EL (cell line): ENCODE data around the gene MAP7D1.
"Not testable (repeated sequence)": the region's sequence is repeated elsewhere in the genome, so short reads cannot be mapped to it uniquely, and the experiment has no call there.

Source experiments
- DNase-seq: peaks from one replicate; pipeline ENCODE4 v3.0.0-alpha.2; 2016

MAP7D1 gene

DNA sequence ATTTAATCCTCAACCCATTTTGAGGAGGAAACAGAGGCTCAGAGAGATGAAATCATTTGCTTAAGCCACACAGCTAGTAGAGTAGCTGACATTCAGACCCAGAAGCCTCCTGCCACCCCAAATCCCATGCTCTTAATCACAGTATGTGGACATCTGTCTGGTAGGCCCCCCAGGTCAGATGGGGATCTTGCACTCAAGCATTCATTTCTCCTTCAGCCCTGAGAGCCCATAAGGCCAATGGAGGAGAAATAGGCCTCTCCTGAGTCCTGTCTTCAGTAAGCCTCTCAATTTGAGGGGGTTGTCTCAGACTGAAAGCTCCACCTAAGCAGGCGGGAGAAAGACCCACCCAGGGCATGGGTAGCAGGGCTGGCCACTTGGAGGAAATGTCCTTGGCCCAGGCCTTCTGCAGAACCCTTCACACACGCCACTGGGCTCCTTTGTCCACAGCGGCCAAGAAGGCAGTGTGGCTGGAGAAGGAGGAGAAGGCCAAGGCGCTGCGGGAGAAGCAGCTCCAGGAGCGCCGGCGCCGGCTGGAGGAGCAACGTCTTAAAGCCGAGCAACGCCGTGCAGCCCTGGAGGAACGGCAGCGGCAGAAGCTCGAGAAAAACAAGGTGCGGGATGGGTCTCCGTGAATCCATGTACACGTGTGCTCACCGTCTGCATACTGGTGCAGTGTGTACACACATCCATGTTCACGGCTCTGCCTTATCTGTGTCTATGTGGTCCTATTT lies 16.2 kb downstream of the MAP7D1 start:
- DNase-seq, result no peak

DNA sequence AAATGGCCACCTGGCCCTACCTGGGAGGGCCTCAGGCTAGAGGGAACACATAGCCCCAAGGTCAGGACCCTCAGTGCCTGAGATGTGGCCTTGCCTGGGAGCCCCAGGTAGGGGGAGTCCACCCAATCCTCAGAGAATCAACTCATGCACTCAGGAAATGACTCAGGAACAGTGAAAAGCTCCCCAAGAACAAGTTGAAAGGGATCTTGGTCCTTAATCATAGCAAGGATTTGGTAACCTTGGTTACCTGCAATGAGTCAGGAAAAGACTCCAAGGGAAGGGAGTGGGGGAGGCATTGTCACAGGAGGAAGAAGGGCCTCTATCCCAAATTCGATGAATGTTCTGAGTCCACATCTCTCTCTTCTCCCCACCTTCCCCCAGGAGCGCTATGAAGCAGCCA lies 17.0 kb downstream of the MAP7D1 start:
- DNase-seq, result peak; percentile 70

DNA sequence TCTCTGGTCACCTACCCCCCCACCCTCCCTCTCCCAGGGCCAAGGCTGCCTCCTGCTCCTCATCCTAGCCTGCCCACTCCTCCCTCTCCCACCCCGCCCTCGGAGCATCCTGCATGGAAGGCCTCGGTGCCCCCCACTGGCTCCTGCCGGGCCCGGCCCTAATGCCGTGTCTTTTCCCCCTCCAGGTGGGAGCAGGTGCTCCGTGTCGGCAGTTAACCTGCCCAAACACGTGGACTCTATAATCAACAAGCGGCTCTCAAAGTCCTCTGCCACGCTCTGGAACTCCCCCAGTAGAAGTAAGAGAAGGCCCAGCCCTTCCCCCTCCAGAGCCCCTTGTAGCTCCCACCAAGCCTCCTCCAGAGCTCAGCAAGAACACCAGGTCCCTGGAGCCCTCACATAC lies 18.8 kb downstream of the MAP7D1 start:
- no peak for DNase-seq

DNA sequence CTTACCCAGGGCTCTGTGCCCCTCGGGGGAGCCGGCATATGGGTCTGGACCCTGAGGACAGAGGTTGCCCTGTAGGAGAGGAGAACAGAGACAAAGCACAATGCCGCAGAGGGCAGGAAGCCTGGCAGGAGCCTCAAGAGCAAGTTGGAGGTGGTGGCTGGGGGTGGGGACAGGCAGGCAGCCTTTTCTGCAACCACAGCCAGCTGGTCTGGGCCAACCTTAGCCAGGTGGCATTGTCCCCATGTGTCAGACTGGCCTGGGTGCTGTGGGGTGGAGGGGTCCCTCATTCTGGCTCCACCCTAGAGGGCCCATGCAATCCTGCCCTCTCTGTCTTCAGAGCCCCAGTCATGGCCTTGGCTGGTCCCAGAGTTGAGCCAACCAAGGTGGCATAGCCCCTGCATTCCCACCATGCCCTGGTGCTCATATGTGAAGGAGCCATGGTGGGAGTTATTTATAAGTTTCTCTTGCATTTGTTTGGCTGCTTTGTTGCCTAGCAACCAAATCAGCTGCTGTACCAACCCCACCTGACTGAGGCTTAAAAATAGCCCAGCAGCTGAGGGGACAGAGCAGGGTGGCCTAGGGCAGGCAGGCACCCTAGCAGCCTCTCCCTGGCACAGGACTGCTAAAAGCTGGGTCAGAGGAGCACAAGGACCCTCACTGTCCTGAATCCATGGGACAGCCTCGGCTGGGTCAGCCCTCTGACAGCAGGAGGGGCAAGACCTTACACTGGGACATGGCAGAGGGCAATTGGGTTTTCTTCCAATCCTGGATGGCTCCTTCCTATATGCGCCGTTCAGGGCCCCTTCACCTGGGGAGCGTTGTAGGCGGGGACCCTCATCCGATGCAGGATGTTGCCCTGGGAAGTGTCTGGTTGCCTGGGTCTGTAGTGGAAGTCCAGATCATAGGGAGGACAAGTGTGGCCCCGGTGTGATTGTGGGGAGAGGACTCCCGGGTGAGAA lies 19.5 kb downstream of the MAP7D1 start:
- DNase-seq, result no peak

DNA sequence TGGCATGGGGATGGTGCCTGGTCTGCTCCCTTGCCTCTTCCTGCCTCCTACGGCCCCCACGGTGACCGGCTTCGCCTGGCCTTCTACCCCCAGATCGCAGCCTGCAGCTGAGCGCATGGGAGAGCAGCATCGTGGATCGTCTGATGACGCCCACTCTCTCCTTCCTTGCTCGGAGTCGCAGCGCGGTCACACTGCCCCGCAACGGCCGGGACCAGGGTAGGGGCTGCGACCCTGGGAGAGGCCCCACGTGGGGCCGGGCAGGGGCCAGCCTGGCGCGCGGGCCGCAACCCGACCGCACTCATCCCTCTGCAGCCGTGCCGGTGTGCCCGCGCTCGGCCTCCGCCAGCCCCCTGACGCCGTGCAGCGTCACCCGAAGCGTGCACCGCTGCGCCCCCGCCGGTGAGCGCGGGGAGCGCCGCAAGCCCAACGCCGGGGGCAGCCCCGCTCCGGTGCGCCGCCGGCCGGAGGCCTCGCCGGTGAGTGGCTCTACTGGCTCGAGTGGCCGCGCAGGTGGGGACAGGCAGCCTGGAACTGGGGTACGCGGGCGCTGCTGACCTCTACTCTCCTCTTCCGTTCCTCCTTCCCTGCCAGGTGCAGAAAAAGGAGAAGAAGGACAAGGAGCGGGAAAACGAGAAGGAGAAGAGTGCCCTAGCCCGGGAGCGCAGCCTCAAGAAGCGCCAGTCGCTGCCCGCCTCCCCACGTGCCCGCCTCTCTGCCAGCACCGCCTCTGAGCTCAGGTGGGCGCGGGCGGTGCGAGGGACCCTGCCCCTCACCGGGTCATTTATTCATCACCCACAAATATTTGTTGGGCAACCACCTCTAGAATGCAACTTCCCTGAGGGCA lies 20.4 kb downstream of the MAP7D1 start:
- no peak for DNase-seq

DNA sequence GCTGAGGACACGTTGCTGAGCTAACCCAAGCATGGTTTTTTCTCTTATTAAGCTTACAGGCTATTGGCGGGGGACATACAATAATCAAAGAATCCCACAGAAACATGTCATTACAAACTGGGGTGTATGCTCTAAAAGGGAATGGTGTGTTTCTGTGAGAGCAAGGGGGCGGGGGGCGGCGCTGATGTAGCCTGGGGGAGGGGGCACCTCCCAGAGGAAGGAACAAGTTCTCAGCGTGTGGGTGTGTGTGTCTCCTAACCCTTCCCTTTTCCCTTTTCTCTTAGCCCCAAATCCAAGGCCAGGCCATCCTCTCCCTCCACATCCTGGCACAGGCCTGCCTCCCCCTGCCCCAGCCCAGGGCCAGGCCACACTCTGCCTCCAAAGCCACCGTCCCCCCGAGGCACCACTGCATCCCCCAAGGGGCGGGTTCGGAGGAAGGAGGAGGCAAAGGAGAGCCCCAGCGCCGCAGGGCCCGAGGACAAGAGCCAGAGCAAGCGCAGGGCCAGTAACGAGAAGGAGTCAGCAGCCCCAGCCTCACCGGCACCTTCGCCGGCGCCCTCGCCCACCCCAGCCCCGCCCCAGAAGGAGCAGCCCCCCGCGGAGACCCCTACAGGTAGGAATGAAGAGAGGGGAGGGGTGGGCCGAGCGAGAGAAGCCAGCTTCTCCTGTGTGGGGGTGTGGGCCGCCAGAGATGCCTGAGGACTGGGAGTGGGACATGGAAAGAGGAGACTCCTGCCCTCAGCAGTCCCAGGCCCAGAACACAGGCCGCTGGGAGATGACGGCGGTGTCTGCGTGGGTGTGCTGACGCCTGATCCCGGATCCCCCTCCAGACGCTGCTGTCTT lies 21.9 kb downstream of the MAP7D1 start:
- DNase-seq, result no peak

DNA sequence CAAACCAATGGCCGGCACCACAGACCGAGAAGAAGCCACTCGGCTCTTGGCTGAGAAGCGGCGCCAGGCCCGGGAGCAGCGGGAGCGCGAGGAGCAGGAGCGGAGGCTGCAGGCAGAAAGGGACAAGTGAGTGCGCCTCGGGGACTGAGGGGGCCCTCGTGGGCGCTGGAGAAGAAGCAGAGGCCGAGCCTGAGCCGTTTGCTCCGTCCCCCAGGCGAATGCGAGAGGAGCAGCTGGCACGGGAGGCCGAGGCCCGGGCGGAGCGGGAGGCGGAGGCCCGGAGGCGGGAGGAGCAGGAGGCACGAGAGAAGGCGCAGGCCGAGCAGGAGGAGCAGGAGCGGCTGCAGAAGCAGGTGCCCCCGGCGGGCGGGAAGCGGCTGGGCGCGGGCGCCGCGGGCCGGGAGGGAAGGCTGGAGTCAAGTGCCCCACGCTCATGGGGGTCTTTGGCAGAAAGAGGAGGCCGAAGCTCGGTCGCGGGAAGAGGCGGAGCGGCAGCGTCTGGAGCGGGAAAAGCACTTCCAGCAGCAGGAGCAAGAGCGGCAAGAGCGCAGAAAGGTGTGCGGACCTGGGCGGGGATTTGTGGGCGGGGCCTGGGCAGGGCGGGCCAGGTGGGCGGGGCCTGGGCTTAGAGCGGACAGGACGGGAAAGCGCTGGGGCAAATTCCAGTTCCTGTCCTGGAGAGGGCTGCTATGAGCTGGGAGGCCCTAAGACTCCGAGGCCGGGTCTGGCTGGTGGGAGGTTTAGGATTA lies 22.7 kb downstream of the MAP7D1 start:
- DNase-seq, result no peak

DNA sequence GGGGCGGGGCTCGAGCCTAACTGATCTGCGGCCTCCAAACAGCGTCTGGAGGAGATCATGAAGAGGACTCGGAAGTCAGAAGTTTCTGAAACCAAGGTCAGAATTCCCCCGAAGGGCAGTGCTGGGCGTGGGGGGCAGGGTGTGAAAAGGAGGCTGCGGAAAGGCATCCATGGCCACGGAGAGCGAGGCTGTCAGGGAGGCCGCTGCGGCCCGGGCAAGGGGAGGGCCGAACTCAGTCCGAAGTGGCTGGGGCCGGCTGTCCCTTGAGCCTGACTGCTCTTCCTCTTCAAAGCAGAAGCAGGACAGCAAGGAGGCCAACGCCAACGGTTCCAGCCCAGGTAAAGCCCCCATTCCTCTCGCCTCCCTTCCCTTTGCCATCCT lies 23.2 kb downstream of the MAP7D1 start:
- no peak for DNase-seq

DNA sequence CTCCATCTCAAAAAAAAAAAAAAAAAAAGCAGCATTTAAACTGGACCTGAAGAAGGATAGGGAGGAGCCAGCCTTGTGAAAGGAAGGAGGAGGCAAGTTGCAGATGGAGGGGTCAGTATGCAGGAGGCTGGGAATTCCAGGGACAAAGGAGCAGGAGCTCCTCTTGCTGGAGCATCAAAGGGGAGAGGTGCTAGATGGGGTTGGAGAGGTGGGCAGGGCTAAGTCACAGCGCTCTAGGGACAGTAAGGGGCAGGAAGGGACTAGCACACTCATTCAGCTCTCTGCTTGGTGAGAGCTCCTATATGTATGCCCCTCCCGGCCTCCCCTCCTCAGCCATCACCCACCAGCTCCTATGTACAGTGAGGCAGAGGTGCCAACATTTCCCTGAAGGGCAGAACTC lies 26.8 kb downstream of the MAP7D1 start:
- DNase-seq, result no peak

DNA sequence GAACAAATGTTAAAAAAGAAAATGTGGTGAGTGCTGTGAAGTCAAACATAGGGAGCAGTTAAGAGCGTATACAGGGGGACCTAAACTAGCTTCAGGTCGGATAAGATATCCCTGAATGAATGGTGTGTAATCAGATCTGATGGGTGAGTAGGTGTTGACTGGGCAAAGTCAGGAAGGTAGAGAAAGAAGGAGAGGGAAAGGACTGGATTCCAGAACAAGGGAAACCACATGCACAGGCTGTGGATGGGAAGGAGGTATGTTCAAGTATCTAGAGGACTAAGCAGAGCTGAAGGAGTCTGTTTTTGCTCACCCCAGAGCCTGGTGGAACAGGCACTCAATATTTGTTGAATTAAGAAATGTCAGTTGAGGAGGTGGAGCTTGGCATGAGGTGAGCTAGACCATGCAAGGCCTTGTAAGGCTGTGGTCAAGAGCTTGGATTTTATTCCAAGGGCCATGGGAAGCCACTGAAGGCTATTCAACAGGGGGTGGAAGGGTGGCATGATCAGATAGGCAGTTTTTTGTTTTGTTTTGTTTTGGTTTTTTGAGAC lies 27.4 kb downstream of the MAP7D1 start:
- DNase-seq, result no peak

DNA sequence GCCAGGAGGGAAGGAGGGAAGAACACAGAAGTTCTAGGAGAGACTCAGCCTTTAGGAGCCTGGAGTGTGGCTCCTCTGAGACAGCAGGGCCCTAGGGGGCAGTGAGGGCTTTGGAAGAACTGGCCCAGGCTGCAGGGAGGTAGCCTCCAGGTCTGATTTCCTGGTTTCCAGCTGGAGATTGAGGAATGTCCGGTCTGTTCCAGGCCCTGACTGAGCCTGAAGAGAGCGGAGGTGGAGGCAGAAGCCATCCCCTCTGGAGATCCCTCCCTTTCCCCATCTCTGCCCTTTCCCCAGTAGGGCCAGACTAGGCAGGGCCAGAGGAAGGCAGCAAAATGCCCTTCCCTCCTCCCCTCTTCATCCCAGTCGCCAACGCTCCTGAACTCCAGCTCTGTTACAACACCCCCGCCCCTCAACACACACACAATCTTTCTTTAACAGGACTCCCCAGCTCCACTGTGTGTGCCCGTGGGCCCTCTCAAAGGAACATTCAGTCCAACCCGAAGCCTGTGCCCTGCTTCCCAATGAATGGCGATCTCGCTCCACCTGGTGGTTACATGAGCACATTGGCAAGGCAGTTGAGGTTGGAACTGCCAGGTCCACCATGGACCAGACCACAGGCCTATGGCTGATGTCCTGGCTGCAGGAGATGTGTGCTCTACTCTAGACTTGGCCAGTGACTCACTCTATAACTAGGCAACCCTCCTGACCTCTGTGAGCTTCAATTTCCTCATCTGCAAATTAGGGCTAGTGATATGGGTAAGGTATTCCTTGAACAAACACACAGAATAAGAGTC lies 32.0 kb downstream of the MAP7D1 start:
- peak; percentile 94 for DNase-seq

DNA sequence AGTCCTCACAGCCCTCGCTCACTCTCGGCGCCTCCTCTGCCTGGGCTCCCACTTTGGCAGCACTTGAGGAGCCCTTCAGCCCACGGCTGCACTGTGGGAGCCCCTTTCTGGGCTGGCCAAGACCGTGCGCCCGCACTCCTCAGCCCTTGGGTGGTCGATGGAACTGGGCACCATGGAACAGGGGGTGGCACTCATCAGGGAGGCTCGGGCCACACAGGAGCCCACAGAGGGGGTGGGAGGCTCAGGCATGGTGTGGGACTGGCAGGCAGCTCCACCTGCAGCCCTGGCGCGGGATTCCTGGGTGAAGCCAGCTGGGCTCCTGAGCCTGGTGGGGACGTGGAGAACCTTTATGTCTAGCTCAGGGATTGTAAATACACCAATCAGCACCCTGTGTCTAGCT lies 40.8 kb downstream of the MAP7D1 start:
- DNase-seq, result not testable (repeated sequence)

DNA sequence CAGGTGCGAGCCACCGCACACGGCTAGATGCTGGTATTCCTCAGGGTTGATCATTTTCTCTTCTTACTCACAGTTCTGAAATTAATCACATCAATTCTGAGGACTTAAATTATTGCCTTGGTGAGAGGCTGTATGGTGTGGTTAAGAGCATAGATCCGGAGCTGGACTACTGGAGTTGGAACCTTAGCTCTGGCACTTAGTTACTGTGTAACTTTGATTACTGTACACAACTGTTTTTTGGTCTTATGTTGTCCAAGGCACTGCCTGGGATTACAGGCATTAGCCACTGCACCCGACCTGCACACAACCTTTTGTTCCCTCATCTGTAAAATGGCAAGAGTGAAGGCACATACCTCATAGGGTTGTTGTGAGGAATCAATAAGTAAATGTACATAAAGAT lies 42.7 kb downstream of the MAP7D1 start:
- DNase-seq, result no peak

DNA sequence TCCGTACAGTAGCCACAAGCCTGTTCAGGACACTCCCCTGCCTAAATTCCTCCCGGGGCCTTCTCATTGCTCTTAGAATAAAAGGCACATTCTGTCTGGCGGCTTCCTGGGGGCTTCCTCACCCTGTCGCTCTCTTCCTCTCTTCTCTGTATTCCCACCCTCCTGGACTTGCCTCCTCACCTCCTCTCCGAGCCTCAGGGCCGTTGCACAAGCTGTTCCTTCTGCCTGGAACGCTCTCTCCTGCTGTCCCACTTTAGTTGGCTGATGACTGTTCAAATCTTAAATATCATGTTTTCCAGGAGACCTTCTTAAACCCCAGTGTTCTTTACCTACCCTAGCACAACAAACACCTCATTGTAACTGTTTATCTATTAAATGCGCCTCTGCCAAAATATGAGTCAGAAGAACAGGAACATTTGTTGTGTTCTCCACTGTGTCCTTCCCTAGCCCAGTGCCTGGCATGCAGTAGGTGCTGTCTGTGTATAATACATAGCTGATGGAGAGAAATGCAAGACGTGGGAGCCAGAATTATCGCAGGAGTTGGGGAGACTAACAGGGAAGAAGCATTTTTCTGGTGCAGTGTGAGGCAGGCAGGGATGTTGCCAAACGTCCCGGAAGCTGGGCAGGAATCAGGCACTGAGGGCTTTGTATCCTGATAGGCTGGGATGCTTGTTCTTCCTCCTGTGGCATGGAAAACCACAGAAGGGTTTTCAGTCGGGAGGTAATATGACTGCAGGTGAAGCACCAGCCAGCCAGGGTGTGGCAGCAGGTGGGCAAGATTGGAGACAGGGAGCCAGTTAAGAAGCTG lies 44.2 kb downstream of the MAP7D1 start:
- no peak for DNase-seq

DNA sequence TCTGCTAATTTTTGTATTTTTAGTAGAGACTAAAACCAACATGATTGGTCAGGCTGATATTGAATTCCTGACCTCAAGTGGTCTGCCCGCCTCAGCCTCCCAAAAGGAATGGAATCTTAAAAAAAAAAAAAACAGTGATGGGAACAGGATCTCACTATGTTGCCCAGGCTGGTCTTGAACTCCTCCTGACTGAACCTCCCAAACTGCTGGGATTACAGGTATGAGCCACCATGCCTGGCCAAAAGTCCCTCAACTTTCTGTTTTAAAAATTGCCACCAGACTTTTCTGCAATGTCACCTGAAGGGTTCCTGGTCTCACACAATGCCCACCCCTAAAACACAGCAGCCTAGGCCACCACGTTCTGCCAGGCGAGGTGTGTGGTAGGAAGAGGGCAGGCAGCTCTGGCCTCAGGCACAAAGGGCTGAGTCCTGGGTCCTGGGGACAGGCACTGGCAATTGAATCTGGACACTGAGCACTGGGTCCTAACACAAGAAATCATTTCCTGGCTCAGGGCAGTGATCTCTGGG lies 47.1 kb downstream of the MAP7D1 start:
- no peak for DNase-seq

DNA sequence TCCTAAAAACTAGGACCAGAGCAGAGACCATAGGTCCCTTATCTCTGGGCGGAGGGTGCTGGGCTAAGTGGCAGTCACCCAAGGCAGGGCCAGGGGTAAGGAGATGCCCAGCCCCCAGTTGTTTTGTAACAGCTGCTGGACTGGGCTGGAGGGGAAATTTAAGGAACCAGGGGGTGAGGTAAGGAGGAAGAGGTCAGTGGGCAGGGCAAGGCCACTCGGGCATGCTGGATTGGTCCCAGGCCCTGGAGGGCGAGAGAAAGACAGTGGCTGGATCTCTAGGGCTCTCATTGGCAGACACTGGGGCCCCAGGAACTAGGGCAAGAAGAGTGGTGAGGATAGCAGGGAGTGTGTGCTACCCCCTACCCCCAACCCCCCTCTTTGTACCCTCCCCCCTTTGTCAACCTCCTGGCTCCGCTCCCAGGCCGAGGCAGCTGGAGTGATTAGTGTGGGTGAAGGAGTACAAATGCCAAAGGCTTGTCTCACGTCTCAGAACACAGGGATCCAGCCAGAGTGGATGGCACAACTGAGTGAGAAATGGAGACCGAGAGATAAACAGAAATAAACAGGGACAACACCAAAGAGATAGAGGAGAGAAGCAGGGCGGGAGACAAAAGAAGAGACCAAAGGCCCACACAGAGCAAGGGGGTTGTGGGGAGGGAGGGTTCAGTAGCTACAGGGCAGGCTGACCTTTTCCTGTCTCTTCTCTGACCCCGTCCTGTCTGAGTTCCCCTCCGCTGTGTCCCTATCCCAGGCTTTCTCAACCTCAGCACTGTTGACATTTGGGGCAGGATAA lies 47.8 kb downstream of the MAP7D1 start:
- peak; percentile 55 for DNase-seq

DNA sequence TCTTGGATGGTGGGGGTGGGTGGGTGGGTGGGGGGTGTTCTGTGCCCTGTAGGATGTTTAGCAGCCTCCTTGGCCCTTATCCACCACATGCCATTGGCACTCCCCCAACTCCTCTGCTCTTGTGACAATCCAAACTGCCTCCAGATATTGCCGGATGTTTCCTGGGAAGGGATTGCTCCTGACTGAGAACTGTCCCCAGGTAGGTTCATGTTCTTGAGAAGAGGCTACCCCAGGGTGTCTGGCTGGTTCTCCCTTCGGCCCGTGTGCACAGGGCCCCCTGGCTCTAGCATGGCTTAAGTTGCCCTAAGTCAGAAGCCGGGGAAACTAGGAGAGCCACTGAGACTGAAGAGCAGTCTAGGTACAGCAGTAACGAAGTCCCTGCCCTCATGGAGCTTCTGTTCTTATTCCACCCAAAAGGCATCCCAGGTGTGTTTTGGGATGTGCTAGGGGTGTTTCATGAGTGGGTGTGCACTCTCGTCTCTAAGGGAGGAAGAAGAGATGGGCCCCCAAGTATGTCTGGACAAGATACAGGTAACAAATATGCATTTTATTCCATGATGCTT lies 48.5 kb downstream of the MAP7D1 start:
- DNase-seq, result peak; percentile 25

DNA sequence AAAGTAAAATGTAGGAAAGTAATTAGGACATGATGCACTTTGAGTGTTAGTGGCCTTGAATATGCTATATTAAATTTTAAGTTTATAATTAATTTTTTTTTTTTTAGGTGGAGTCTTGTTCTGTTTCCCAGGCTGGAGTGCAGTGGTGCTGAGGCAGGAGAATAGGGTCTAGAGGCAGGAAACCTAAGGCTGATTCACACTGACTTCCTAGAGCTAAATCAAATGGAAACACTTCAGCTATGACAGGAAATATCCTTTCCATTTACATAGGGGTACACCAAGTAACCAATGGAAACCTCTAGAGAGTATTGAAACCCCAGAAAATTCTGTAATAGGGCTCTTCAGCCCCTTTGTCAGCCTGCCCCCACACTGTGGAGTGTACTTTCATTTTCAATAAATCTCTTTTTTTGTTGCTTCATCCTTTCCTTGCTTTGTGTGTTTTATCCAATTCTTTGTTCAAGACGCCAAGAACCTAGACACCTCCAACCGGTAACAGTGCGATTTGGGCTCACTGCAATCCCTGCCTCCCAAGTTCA lies 50.4 kb downstream of the MAP7D1 start:
- no peak for DNase-seq
